ENCODE results near the gene PTAFR.

GRCh38 chr1:28144203-28145135 is 32.0 kb downstream of the PTAFR start:
- TF ChIP-seq NPAS2 (CRISPR knock-in tag; IDR thresholded peaks at IDR 0.05; ENCODE audit: borderline replicate concordance) (no peak), CTCF (IDR thresholded peaks at IDR 0.05) (no peak)

Measured in A549 (cell line).